GM19239 (cell line): ENCODE measurements around the gene ABAT.
"Not testable (repeated sequence)": the region's sequence is repeated elsewhere in the genome, so short reads cannot be mapped to it uniquely, and the experiment has no call there.

Source experiments
- DNase-seq: peaks from one replicate; pipeline ENCODE4 v3.0.0; 2011; ENCODE audit warnings: low spot score; ENCODE audit not compliant: insufficient read length
- FAIRE-seq: peaks from 2 replicates; lab custom pipeline; 2011; peaks lifted over from hg19 to GRCh38; lab: Jason Lieb, UNC

Gene ABAT

DNA sequence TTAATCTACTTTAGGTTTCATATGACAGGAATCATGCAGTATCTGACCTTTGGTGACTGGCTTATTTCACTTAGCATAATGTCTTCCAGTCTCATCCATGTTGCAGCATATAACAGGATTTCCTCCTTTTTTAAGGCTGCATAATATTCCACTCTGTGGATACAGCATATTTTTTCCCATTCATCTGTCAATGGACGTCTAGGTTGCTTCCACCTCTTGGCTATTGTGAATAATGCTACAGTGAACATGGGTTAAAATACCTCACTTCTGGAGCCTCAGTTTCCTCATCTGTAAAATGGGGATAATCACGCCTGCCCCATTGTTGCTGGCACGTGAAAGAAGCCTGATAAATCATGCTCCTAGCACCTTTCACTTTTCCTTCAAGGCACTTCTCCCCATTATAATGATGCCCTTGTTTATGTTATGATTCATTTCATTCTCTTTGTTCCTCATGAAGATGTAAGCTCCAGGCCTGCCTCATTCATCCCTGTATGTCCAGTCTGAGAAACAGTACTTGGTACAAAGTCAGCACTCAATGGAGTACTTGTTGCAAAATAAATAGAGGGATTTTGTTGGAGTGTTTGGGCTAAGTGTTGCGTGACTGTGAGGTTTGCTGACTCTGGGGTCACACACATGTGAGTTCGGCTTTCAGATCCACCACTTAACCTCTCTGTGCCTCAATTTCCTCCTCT lies 59.6 kb downstream of the ABAT start:
- DNase-seq (no peak), FAIRE-seq (no peak)

DNA sequence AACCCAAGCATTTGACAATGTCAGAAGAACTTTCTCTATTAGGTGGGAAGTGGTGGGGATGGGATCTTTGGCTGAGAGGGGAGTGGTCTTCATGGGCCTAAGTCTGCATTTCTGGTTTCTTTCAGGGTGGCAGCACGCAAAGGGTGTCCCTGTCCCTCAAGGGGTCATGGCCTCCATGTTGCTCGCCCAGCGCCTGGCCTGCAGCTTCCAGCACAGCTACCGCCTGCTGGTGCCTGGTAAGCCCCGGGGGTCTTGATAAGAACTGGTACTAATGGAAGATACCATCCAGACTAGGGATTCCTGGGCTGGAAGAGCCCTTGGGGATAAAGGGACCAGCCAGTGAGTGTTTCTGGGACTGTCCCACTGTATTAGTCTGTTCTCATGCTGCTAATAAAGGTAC lies 61.2 kb downstream of the ABAT start:
- DNase-seq (no peak), FAIRE-seq (no peak)

DNA sequence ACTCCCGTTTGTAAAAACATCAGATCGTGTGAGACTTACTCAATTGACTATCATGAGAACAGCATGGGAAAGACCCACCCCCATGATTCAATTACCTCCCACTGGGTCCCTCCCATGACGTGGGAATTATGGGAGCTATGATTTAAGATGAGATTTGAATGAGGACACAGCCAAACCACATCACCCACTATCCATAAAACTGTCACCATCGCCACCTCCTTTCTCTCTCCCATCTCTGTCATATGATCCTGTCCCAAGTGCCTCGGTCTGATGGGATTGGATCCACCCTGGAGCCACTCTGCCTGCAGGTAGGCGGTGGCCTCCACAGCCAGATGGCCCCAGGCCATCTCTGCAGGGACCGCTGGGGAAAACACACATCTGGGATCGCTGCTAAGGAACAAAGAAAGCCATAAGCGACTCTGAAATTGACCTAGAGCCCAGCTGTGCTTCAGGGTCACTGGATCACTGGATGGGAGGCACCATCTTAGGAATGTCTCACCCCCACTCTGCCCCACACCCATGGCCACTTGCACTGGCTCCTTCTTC lies 61.8 kb downstream of the ABAT start:
- no peak for DNase-seq
- FAIRE-seq, result no peak

DNA sequence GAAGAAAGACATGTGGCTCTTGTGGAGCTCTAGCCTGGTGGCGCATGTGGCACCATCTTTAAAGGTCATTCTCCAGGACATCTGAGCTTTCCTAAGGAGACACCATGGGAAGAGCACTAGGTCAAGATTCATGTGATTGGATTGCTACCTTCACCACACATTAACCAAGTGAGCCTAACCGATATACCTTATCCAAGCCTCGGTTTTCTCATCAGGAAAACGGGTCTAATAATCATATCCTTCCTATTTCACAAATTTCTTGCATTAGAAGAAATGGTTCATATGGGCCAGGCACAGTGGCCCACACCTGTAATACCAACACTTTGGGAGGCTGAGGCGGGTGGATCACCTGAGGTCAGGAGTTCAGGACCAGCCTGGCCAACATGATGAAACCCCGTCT lies 64.7 kb downstream of the ABAT start:
- FAIRE-seq (no peak), DNase-seq (no peak)

DNA sequence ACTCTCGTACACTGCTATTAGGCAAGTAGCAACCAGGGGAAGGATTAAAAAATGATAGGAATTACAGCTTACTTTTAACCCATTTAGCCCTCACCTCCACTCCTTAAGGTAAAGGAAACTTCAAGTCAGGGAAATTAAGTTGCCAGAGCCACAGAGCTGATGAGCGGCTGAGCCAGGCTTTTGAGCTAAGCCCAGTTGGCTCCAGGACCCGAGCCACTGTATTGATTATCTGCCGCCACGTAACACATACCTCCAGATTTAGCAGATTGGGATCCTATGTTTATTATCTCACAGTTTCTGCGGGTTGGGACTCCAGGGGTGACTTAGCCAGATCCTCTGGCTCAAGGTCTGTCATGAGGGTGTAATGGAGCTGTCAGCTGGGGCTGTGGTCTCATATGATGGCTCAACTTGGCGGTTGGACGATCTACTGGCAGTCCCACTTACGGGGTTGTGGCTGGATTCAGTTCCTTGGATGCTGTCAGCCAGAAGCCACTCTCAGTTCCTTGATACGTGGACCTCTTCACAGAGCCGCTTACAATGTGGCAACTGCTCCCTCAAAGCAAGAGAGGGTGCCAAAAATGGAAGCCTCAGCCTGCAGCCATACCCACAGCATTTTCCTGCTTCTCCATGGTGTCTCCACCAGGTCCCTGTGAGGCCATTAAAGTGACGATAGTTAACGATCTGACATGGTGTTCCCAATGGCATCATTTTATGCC lies 65.7 kb downstream of the ABAT start:
- FAIRE-seq, result no peak
- no peak for DNase-seq

DNA sequence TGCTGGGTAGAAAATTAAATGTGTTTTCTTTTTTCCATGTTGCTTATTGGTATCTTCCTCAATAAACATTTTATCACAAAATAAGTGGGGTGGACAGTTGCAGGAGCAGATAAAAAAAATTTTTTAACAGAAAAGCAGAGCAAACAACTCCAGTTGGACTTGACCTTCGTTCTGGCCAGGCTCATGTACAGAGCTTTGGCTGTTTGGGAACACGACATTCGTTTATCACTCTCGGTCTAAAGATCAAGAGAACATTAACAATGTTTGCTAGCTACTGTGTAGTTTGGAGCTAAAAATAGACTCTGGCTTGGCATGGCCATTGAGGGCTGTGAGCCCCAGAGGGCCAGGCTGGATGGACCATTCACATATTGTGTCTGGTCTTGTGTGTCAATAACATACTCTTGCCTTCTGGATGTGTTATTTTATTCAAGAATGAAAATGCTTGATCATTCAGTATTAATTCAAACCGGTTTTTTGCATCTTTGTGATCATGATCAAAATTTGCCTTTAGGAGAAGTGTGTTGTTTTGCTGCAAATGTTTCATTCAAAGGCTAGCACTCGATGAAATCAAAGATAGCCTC lies 66.4 kb downstream of the ABAT start:
- DNase-seq (no peak), FAIRE-seq (no peak)

DNA sequence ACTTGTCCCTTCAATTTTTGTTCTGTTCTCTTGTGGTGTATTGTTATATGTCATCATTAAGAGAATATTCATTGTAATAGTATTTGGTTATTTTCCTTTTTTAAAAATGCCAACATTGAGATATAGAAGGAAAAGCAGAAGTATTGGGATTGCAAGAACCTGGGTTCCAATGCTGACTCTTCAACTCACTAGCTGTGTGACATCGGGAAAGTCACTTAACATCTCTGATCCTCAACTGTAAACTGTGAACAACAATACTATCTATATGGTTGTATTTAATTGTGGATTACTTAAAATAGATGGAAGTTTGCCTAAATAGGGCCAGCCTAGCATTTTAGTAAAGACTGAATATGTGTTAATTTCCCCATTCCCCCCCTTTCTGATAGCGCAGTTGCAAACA lies 67.2 kb downstream of the ABAT start:
- FAIRE-seq (no peak), DNase-seq (no peak)

DNA sequence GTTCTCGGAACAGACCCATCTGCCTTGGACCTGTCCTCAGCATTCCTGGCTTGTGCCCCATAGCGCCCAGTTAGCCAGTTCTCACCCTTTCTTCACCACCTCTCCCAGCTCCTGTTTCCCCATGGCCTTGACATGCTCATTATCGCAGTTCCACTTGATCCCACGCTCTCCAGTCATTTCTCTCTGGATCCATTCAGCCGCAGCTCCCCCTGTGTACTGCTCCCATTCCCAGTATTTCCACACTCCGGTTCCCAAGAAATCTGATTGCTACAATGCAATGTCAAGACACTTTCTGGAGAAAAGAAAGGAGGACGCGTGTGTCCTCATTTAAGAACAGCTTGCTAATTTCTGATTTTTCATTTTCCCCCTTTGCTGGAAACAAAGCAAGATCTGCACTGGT lies 67.7 kb downstream of the ABAT start:
- DNase-seq (no peak), FAIRE-seq (no peak)

DNA sequence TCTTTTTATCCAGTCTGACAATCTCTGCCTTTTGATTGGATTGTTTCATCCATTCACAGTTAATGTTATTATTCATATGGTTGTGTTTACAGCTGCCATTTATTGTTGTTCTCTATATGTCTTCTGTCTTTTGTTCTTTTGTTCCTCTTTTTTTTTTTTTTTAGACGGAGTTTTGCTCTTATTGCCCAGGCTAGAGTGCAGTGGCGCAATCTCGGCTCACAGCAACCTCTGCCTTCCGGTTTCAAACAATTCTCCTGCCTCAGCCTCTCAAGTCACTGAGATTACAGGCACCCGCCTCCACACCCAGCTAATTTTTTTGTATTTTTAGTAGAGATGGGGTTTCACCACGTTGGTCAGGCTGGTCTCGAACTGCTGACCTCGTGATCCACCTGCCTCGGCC lies 74.5 kb downstream of the ABAT start:
- not testable (repeated sequence) for DNase-seq, FAIRE-seq

DNA sequence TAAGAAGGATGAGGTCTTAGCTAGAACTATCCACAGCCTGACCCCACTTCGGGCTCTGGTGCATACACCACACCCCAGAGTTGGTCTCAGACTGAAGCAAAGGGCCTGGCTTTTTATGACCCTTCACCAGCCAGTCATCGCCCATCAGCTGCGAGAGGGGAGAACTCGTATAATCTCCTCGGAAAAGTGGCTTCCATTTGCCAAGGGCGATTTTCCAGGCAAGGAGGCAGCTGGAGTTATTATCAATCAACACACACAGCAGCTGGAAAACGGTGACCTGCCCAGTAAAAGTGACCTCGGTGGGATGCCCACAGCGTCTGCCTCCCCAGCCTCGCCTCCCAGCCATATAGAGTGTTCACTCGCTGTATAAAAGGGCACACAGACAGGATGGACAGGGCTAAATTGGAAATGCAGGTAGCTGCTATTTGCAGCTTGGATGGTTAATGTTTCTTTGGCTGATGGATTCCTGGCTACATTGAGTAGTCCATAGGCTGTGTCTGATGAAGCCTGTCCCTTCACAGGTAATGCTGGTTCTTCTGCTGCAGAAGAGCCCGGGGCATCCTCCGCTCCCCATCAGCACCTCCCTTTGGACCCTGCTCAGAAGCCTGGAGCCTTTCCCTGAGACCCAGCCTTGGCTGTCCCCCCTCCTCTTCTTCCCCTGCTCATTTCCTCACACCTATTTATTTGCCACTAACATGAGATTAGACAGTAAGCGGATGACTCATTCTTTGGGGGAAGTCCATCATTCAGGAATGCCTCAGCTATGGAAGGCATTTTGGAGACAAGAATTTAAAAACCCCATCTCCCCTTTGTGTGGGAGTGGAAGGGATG lies 77.3 kb downstream of the ABAT start:
- DNase-seq (no peak), FAIRE-seq (no peak)

DNA sequence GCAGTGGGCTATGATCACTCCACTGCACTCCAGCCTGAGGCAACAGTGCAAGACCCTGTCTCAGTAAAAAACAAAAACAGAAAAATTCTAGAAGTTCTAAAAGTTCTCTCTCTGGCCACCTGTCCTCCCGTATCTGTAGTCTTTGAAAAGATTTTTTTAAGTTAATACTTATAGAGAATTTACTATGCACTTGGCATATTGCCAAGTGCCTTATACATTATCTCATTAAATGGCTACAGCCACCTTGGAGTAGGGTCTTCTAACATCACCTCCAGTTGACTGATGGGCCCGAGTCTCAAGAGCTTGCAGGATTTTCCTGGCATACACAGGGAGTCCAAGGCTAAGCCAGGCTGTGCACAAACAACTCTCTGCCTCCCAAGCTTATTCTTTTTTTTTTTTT lies 78.3 kb downstream of the ABAT start:
- DNase-seq (no peak), FAIRE-seq (no peak)

DNA sequence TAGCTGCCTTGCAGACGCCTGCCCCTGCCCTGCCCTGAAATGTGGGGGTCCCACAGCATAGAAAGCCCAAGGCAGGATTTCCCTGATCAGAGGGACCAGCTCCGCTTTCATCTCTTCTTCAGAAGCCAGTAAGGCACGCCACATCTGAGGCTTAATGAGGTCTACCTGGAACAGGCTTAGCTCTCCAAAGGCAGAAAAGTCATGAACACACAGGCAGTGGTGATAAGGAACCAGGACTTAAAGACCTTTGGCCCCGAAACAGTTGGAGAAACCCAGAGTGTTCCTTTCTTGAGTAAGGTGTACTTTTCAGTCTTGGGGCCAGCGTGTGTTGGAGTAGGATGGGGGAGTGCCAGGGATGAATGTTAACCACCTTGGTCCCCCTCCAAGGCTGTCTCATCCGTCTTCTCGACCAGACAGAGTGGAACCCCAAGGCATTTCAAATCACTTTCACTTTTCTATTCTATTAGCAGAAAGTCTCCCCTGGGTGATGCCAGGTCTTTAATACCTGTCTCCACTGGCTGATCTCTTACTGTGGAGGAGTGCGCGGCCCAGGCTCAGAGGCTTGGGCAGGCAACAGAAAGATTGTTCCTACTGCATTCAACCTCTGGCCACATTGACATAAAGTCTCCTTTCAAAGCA lies 79.1 kb downstream of the ABAT start:
- DNase-seq (no peak), FAIRE-seq (no peak)

DNA sequence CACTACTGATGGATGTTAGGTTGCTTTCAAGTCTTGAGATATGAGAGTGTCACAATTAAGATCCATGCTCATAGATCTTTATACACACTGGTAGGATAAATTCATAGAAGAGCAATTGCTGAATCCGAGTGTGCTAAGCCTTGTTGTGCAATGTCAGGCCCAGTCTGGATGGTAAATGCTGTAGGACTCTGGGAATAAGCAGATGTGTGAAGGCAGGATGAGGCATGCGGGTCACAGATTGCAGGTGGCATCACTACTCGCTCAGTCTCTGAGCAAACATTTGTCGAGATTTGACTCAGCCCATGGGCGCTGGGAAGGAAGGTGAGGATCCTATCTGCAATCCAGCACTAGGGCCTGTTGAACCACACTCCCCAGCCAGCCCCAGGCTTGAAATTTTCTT lies 82.3 kb downstream of the ABAT start:
- FAIRE-seq, result no peak
- DNase-seq, result no peak

DNA sequence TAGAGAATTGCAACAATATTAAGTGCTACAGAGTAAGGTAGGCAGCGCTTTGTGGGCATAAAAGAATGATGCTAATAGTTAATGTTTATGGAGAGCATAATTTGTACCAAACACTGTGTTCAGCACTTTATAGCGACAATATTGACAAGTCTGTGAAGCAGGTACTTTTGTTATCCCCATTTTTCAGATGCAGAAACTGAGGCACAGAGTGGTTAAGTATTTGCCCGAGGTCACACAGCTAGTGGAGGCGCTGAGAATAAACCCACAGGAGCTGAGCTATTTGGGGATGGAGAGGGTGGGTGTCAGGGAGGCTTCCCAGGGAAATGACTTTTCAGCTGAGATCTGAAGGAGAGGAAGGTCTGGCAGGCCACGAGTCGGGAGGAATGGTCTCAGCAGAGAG lies 83.6 kb downstream of the ABAT start:
- FAIRE-seq (no peak), DNase-seq (no peak)

DNA sequence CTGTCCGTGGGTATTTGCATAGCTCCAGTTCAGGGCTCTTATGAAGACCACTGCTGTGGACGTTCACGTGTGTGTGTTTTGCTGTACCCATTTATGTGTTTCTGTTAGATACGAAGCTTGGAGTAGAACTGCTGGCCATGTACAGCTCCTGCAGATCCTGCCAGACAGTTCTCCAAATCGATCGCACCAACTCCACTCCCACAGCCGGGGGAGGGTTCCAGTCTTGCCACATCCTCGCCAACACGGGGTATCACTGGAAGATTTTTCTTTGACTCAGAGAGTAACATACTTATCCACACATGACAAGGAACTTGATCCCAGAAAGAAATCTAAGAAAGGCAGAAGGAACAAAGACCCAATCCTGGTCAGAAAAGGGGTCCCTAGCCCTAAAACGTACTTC lies 85.6 kb downstream of the ABAT start:
- DNase-seq (no peak), FAIRE-seq (no peak)

DNA sequence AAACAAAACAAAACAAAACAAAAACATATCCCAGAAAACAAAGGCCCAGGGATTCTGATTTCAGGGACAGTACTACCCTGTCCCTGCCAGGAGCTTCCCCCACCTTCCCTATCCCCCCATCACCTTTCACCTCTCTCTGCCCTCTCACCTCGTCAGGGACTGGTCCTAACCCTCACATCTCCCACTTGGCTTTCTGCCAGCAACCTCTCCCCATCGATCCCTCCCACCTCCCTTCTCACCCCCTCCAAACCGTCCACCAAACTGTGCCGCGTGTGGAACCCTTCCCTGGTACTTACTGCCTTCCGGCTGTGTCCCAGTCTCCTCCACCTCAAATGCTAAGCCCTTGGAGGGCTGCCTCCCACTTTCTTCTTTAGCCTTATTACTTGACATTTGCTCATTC lies 86.7 kb downstream of the ABAT start:
- no peak for DNase-seq
- no peak for FAIRE-seq

DNA sequence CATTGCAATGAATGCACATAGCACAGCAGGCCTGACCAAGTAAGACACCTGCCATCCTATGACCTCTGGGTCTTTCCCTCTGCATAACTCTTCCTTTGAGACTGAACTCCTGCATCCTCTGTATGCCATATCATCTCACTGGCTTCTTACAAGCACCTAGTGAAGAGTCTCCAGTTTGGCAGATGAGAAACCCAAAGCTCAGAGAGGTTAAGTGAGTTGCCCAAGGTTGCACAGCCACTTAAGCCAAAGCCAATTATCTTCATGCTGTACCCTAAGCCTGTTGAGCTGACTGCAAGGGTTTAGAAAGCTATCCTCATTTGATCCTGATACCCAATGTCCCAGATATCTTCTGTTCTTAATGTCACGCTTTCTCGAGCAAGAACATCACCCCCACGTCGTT lies 87.8 kb downstream of the ABAT start:
- FAIRE-seq (no peak), DNase-seq (no peak)

DNA sequence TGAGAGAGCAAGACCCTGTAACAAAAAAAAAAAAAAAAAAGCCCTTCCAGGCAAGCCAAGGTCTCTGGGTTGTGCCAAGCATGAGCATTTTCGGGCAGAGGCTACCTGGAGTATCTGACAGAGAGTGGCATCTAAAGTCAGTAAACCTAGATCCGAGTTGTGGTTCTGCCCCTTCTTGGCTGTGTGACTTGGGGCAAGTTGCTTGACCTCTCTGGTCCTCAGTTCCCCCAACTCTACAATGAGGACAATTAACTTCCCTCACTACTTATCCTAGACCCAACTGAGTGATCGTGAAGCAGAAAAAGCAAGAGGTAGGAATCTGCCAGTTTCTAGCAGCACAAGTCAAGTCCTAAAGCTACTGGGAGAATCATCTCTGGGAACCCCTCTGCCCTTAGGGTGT lies 88.7 kb downstream of the ABAT start:
- no peak for DNase-seq
- FAIRE-seq, result no peak

DNA sequence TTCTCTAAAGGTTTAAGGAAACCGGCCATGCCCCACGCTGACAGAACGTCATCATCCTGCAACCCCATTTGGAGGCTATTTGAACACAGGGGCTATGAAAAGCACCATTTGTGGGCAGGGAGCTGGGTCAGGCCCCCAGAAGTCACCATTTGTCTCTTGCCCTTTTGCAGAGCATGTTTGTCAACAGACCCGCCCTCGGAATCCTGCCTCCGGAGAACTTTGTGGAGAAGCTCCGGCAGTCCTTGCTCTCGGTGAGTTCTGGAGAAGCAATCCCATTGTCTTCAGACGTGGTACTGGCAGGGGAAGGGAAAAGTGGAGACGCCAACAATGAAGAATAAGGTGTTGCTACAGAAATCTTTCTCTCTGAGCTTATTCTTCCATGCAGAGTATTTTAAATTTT lies 89.5 kb downstream of the ABAT start:
- no peak for DNase-seq
- no peak for FAIRE-seq

DNA sequence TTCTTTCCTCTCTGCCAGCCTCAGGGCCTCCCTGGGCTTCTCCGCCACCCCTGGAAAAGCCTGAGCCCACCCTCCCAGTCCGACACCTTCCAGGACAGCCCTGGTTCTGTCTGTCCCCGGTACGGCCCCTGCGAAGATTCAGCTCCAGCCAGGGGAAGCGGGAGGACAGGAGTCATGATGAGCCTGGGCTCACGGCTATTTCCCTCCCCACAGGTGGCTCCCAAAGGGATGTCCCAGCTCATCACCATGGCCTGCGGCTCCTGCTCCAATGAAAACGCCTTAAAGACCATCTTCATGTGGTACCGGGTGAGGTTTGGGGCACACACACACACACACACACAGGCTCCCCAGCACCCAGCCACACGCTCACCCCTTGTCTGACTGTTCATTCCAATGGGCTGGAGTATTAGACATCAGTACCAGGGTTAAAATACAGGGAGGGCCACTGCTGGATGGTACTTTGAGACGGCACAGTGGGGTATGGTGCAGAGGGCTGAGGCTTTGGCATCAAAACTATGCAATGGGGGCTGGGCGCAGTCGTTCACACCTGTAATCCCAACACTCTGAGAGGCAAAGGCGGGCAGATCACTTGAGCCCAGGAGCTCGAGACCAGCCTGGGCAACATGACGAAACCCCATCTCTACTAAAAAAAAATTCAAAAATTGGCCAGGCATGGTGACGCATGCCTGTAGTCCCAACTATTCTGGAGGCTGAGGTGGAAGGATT lies 90.3 kb downstream of the ABAT start:
- FAIRE-seq (no peak), DNase-seq (no peak)
